HCT116 (cell line): Measurements from ENCODE around the gene NAA15. TPM values are rescaled to one million over a fixed set of nuclear protein-coding genes. Genes with fewer than 3 reads are reported as not detected.
"Not testable (repeated sequence)": the region's sequence is repeated elsewhere in the genome, so short reads cannot be mapped to it uniquely, and the experiment has no call there.

Source experiments
- ATAC-seq: fragments of 200-7000 bp; cut with Tn5 transposase; 2 replicates; pipeline ENCODE4 v1.9.1; 2020; ENCODE audit warnings: mild to moderate bottlenecking, moderate library complexity
- BruUV-seq: library from RNA; stranded (reverse); fragments of 400-500 nt; replicated peaks from 2 replicates; lab custom pipeline; 2021; lab: Mats Ljungman, UMichigan
- CTCF ChIA-PET: fragments of 300-600 bp; sonication (Branson Sonifier 250); formaldehyde crosslinking; loops from one replicate; lab custom pipeline; 2021; ENCODE audit warnings: antibody characterized with exemption; lab: Charles Lee
- POLR2A ChIA-PET: fragments of 300-600, 350-600 bp; sonication (Branson Sonifier 250); formaldehyde crosslinking; loops from one replicate; lab custom pipeline; 2021; ENCODE audit warnings: antibody characterized with exemption; lab: Charles Lee
- RAD21 ChIA-PET, 2 experiments: fragments of 300-600 bp; sonication (Branson Sonifier 250); formaldehyde crosslinking; loops; one replicate each; lab custom pipeline; 2023; ENCODE audit warnings: low total read pairs in 2 of 2; ENCODE audit not compliant: uncharacterized antibody in 2 of 2, unreplicated experiment in 2 of 2, low non-redundant PET in 1 of 2; lab: Charles Lee
- DNase-seq: peaks from one replicate; pipeline ENCODE4 v3.0.0-alpha.2; 2010; ENCODE audit warnings: low read depth, low spot score
- H2AFZ ChIP-seq: fragments of 200-600 bp; shearing (Covaris generic), sonication (generic); 2 replicates; pipeline ENCODE4 v1.6.1; 2017; ENCODE audit warnings: low read depth, mixed run types, mixed read lengths, antibody characterized with exemption, low read length; ENCODE audit not compliant: poor library complexity, severe bottlenecking
- H3K27ac ChIP-seq: 2 replicates; pipeline ENCODE4 v1.5.1; 2012; ENCODE audit warnings: low read depth, low read length
- H3K27me3 ChIP-seq: fragments of 200-600 bp; sonication (generic); 2 replicates; pipeline ENCODE4 v1.6.1; 2016; ENCODE audit warnings: mixed run types, low read length, mixed read lengths; ENCODE audit not compliant: insufficient read depth
- H3K36me3 ChIP-seq, 2 experiments: fragments of 200-500 bp in 1 of 2; fragments of 200-600 bp in 1 of 2; sonication (Bioruptor generic) in 1 of 2; sonication (generic) in 1 of 2; 2 replicates each; pipeline versions ENCODE4 v1.5.1 to v1.6.1; 2014 to 2016; ENCODE audit warnings: low read length in 2 of 2, inconsistent platforms in 1 of 2, mixed read lengths in 1 of 2, mixed run types in 1 of 2; ENCODE audit not compliant: insufficient read depth in 2 of 2, control insufficient read depth in 1 of 2
- H3K4me1 ChIP-seq, 2 experiments: fragments of 200-600 bp in 1 of 2; sonication (generic) in 1 of 2; 2 replicates each; pipeline versions ENCODE4 v1.5.1 to v1.6.1; 2012 to 2017; ENCODE audit warnings: low read length in 2 of 2, inconsistent platforms in 1 of 2, mild to moderate bottlenecking in 1 of 2, mixed read lengths in 1 of 2, mixed run types in 1 of 2, moderate library complexity in 1 of 2; ENCODE audit not compliant: insufficient read depth in 2 of 2, control insufficient read depth in 1 of 2
- H3K4me2 ChIP-seq: fragments of 200-600 bp; sonication (generic); 2 replicates; pipeline ENCODE4 v1.6.1; 2017; ENCODE audit warnings: mixed run types, low read length, mixed read lengths
- H3K4me3 ChIP-seq, 2 experiments: fragments of 200-600 bp in 1 of 2; sonication (generic) in 1 of 2; replicated peaks in 1 of 2; 2 replicates each; pipeline ENCODE4 v1.5.1; 2011 to 2016; ENCODE audit warnings: low read length in 2 of 2, control low read depth in 1 of 2, low read depth in 1 of 2, mild to moderate bottlenecking in 1 of 2, mixed read lengths in 1 of 2, mixed run types in 1 of 2
- H3K79me2 ChIP-seq: fragments of 200-600 bp; sonication (generic); 2 replicates; pipeline ENCODE4 v1.6.1; 2017; ENCODE audit warnings: mild to moderate bottlenecking, mixed run types, low read length, moderate library complexity, mixed read lengths; ENCODE audit not compliant: insufficient read depth
- H3K9ac ChIP-seq: fragments of 200-600 bp; sonication (generic); 2 replicates; pipeline ENCODE4 v1.6.1; 2016; ENCODE audit warnings: low read length, mixed read lengths
- H3K9me2 ChIP-seq: fragments of 200-600 bp; sonication (generic), shearing (Covaris generic); 2 replicates; pipeline ENCODE4 v1.6.1; 2017; ENCODE audit warnings: mixed run types, mild to moderate bottlenecking, moderate library complexity; ENCODE audit not compliant: insufficient read depth
- H3K9me3 ChIP-seq, 2 experiments: fragments of 200-500 bp in 1 of 2; fragments of 200-600 bp in 1 of 2; sonication (Bioruptor generic) in 1 of 2; sonication (generic) in 1 of 2; 2 replicates each; pipeline ENCODE4 v1.6.1; 2014 to 2017; ENCODE audit warnings: low read length in 2 of 2, mixed read lengths in 2 of 2, inconsistent platforms in 1 of 2, low read depth in 1 of 2, mild to moderate bottlenecking in 1 of 2, mixed run types in 1 of 2, moderate library complexity in 1 of 2; ENCODE audit not compliant: control insufficient read depth in 1 of 2, insufficient read depth in 1 of 2
- H4K20me1 ChIP-seq: fragments of 200-600 bp; sonication (generic), shearing (Covaris generic); 2 replicates; pipeline ENCODE4 v1.6.1; 2017; ENCODE audit warnings: mixed run types, mild to moderate bottlenecking, moderate library complexity; ENCODE audit not compliant: insufficient read depth
- ATF3 ChIP-seq: IDR thresholded peaks from 2 replicates; pipeline ENCODE4 v1.6.1; 2012
- JUND ChIP-seq: IDR thresholded peaks from 2 replicates; pipeline ENCODE4 v1.6.1; 2012
- SIN3A ChIP-seq: IDR thresholded peaks from 2 replicates; pipeline ENCODE4 v1.6.1; 2012; ENCODE audit warnings: low read depth
- intact Hi-C: fragments of 100-400 bp; cut with micrococcal nuclease; formaldehyde crosslinking; loops from 2 replicates; pipeline ENCODE4 v1.10.0; 2022
- total RNA-seq: library from RNA; stranded (reverse); gene quantifications from one replicate; pipeline ENCODE4 v1.2.1, GENCODE V29; 2021; ENCODE audit not compliant: unreplicated experiment

Gene NAA15
- total RNA-seq, 1 experiment from 2014 or later = 79.7 TPM

- Histone ChIP-seq H3K27me3 (no peaks in the 10 kb centered on the region), H3K79me2 (peaks cover 70% of the 10 kb centered on the region), H3K27ac (no peak overlapping the region), H3K4me3 (no peak overlapping the region), H4K20me1 (no peaks in the 10 kb centered on the region), H2AFZ (no peak overlapping the region), H3K9me2 (no peaks in the 10 kb centered on the region), H3K9ac (no peak overlapping the region), H3K4me1 (peaks cover 8 to 18% of the 10 kb centered on the region in 2 experiments), H3K4me2 (no peak overlapping the region), H3K9me3 (no peaks in the 10 kb centered on the region), H3K36me3 (no peaks in the 10 kb centered on the region)
- ATAC-seq (peak; percentile 69), DNase-seq (no peak)
- ChIA-PET RAD21 (no interaction called here), POLR2A (no interaction called here), CTCF (no interaction called here)
- no TSS peak for BruUV-seq
- intact Hi-C loops = no loop called here
- TF ChIP-seq JUND = no peak
- TF ChIP-seq ATF3 = no peak
- TF ChIP-seq SIN3A = no peak
Measured at GRCh38 chr4:139461022-139461628, 159.8 kb downstream of the NAA15 start.

GRCh38 chr4:139464512-139464911, 163.2 kb downstream of the NAA15 start:
- H3K4me2 ChIP-seq, DNase-seq, H4K20me1 ChIP-seq, POLR2A ChIA-PET, H3K27me3 ChIP-seq, H3K27ac ChIP-seq, H3K4me1 ChIP-seq, RAD21 ChIA-PET, H3K9me2 ChIP-seq, H3K9ac ChIP-seq, H3K36me3 ChIP-seq, H2AFZ ChIP-seq, BruUV-seq, H3K9me3 ChIP-seq, CTCF ChIA-PET, ATAC-seq, H3K4me3 ChIP-seq, intact Hi-C loops: not testable (repeated sequence)
- H3K79me2 ChIP-seq = peaks cover 51% of the 10 kb centered on the region
